K562 (cell line): Measurements from ENCODE around the gene EPHX1. TPM values are rescaled to one million over a fixed set of nuclear protein-coding genes. Genes with fewer than 3 reads are reported as not detected.
A peak's percentile ranks its signal among the peaks of the same experiment; 100 is the strongest.

Experiments used
- ATAC-seq: fragments of 200-7000 bp; cut with Tn5 transposase; 3 replicates; pipeline ENCODE4 v1.9.1; 2020; ENCODE audit warnings: moderate library complexity
- BruUV-seq: library from RNA; stranded (reverse); fragments of 400-500 nt; replicated peaks from 2 replicates; lab custom pipeline; 2021; lab: Mats Ljungman, UMichigan
- CTCF ChIA-PET: fragments of 300-600 bp; formaldehyde crosslinking; extraction: SDS; loops from one replicate; lab custom pipeline; 2021; ENCODE audit warnings: low intra/inter-chr PET ratio; lab: Yijun Ruan, JAX
- POLR2A ChIA-PET: fragments of 300-600, 350-650 bp; sonication (Branson Sonifier 250); formaldehyde crosslinking; extraction: SDS; loops from one replicate; lab custom pipeline; 2021; ENCODE audit warnings: antibody characterized with exemption, inconsistent platforms; lab: Yijun Ruan, JAX
- DNase-seq, 4 experiments: peaks; one replicate each; pipeline versions ENCODE4 v3.0.0 to v3.0.0-alpha.2; 2011 to 2018; ENCODE audit warnings: low spot score in 3 of 4, mixed read lengths in 3 of 4; ENCODE audit errors: extremely low read depth in 1 of 4
- FAIRE-seq: peaks from 2 replicates; lab custom pipeline; 2011; peaks lifted over from hg19 to GRCh38; lab: Jason Lieb, UNC
- H2AFZ ChIP-seq: 2 replicates; pipeline ENCODE4 v1.6.0; 2011; ENCODE audit warnings: low read depth, low read length, control low read depth, inconsistent platforms
- H3K27ac ChIP-seq: fragments of 200-600 bp; 3 replicates; pipeline ENCODE4 v1.8.0; 2011; ENCODE audit warnings: low read depth, mild to moderate bottlenecking, control low read depth, inconsistent platforms, low read length, moderate library complexity, mixed read lengths; ENCODE audit errors: extremely low read depth
- H3K27me3 ChIP-seq, 2 experiments: fragments of 300-600 bp in 1 of 2; 2 replicates in 1 of 2; 3 replicates in 1 of 2; pipeline versions ENCODE4 v1.6.0 to v1.8.0; 2011; ENCODE audit warnings: inconsistent platforms in 2 of 2, low read length in 2 of 2, mild to moderate bottlenecking in 1 of 2, mixed read lengths in 1 of 2, moderate library complexity in 1 of 2; ENCODE audit not compliant: control insufficient read depth in 2 of 2, insufficient read depth in 2 of 2
- H3K36me3 ChIP-seq: fragments of 300-600 bp; 3 replicates; pipeline ENCODE4 v1.8.0; 2011; ENCODE audit warnings: mild to moderate bottlenecking, low read length, inconsistent platforms; ENCODE audit not compliant: control insufficient read depth, insufficient read depth
- H3K4me1 ChIP-seq, 2 experiments: fragments of 200-600 bp in 1 of 2; replicated peaks in 1 of 2; 2 replicates in 1 of 2; 3 replicates in 1 of 2; pipeline versions ENCODE4 v1.5.1 to v1.8.0; 2011; ENCODE audit warnings: inconsistent platforms in 2 of 2, low read length in 2 of 2, mild to moderate bottlenecking in 1 of 2, mixed read lengths in 1 of 2, moderate library complexity in 1 of 2; ENCODE audit not compliant: control insufficient read depth in 2 of 2, insufficient read depth in 2 of 2
- H3K4me2 ChIP-seq: 2 replicates; pipeline ENCODE4 v1.6.1; 2011; ENCODE audit warnings: low read length, control low read depth, inconsistent platforms, mixed read lengths; ENCODE audit not compliant: insufficient read depth
- H3K4me3 ChIP-seq: fragments of 200-600 bp; sonication (generic), shearing (Covaris generic); 2 replicates; pipeline ENCODE4 v1.5.1; 2016; ENCODE audit warnings: control low read depth, inconsistent platforms
- H3K79me2 ChIP-seq: fragments of 200-600 bp; 3 replicates; pipeline ENCODE4 v1.8.0; 2011; ENCODE audit warnings: low read length, inconsistent platforms; ENCODE audit not compliant: control insufficient read depth, insufficient read depth
- H3K9ac ChIP-seq, 2 experiments: 2 replicates each; pipeline versions ENCODE4 v1.6.0 to v1.6.1; 2011; ENCODE audit warnings: low read depth in 2 of 2, low read length in 2 of 2, control low read depth in 1 of 2, inconsistent platforms in 1 of 2, mild to moderate bottlenecking in 1 of 2, mixed read lengths in 1 of 2; ENCODE audit not compliant: insufficient read depth in 1 of 2
- H3K9me1 ChIP-seq: one replicate; pipeline ENCODE4 v1.6.0; 2011; ENCODE audit warnings: inconsistent platforms, mild to moderate bottlenecking, low read length, moderate library complexity; ENCODE audit not compliant: control insufficient read depth, insufficient read depth
- H3K9me3 ChIP-seq: replicated peaks from 2 replicates; pipeline ENCODE4 v1.5.1; 2011; ENCODE audit warnings: low read depth, low read length, inconsistent platforms; ENCODE audit not compliant: control insufficient read depth, insufficient read depth
- H4K20me1 ChIP-seq: replicated peaks from 2 replicates; pipeline ENCODE4 v1.6.1; 2011; ENCODE audit warnings: low read length, inconsistent platforms, mixed read lengths; ENCODE audit not compliant: control insufficient read depth, insufficient read depth
- CBFB ChIP-seq: sonication (generic); formaldehyde crosslinking; IDR thresholded peaks from 2 replicates; pipeline ENCODE4 v1.4.0; 2020; ENCODE audit warnings: mild to moderate bottlenecking, missing genetic modification reagents
- CHD2 ChIP-seq: IDR thresholded peaks from 2 replicates; pipeline ENCODE4 v1.6.1; 2011; ENCODE audit warnings: low read depth, low read length
- CXXC5 ChIP-seq: fragments of 250-450 bp; sonication (Bioruptor Pico); IDR thresholded peaks from 2 replicates; pipeline ENCODE4 v1.8.0; 2022; ENCODE audit warnings: inconsistent platforms, mild to moderate bottlenecking, moderate library complexity
- E2F8 ChIP-seq: fragments of 450-650 bp; IDR thresholded peaks from 2 replicates; pipeline ENCODE4 v1.7.1; 2018; ENCODE audit warnings: mild to moderate bottlenecking, low read depth; ENCODE audit not compliant: partially characterized antibody
- GABPA ChIP-seq: fragments of 200-800 bp; sonication (Bioruptor generic); conservative IDR thresholded peaks from 2 replicates; pipeline ENCODE4 v1.6.1; 2016; ENCODE audit warnings: low read depth, missing genetic modification characterization, missing compliant biosample characterization
- MAFF ChIP-seq: IDR thresholded peaks from 2 replicates; pipeline ENCODE4 v1.6.1; 2012; ENCODE audit warnings: low read length, improper control_type of control experiment
- MCM5 ChIP-seq: fragments of 450-650 bp; IDR thresholded peaks from 2 replicates; pipeline ENCODE4 v1.6.1; 2016; ENCODE audit warnings: low read depth
- TCF3 ChIP-seq: sonication (generic); formaldehyde crosslinking; IDR thresholded peaks from 2 replicates; pipeline ENCODE4 v1.4.0; 2020; ENCODE audit warnings: mild to moderate bottlenecking, missing genetic modification reagents
- THAP12 ChIP-seq: fragments of 250-450 bp; sonication (Bioruptor Pico); IDR thresholded peaks from 2 replicates; pipeline ENCODE4 v1.9.0; 2021; ENCODE audit warnings: mild to moderate bottlenecking, inconsistent platforms
- ZBTB17 ChIP-seq: fragments of 450-650 bp; formaldehyde crosslinking; IDR thresholded peaks from 2 replicates; pipeline ENCODE4 v1.4.0; 2020; ENCODE audit warnings: mild to moderate bottlenecking
- ZNF174 ChIP-seq: fragments of 250-450 bp; sonication (Bioruptor Pico); IDR thresholded peaks from 2 replicates; pipeline ENCODE4 v1.4.0; 2020; ENCODE audit warnings: mild to moderate bottlenecking
- ZNF212 ChIP-seq: fragments of 450-650 bp; formaldehyde crosslinking; IDR thresholded peaks from 2 replicates; pipeline ENCODE4 v1.4.0; 2020; ENCODE audit warnings: mild to moderate bottlenecking
- ZNF75A ChIP-seq: fragments of 450-650 bp; formaldehyde crosslinking; IDR thresholded peaks from 2 replicates; pipeline ENCODE4 v1.4.0; 2020; ENCODE audit warnings: mild to moderate bottlenecking
- WGBS: fragments of 100-300 bp; shearing (Covaris generic); methylation state at CpG from one replicate; pipeline ENCODE4 v1.1.6; 2016; ENCODE audit warnings: low coverage, mixed read lengths; ENCODE audit not compliant: insufficient coverage; ENCODE audit errors: missing lambda C conversion rate; 5-methylcytosine and 5-hydroxymethylcytosine counted together
- in situ Hi-C: fragments of 300-500 bp; cut with MboI; formaldehyde crosslinking; loops from 4 replicates; pipeline ENCODE4 v1.15.0; 2018; ENCODE audit warnings: inconsistent platforms, mixed read lengths
- intact Hi-C: fragments of 100-400 bp; cut with micrococcal nuclease; formaldehyde crosslinking; loops from 2 replicates; pipeline ENCODE4 v1.14.2; 2022
- polyA plus RNA-seq, 8 experiments: library from polyadenylated mRNA; depleted of rRNA in 4 of 8; stranded (reverse) in 5 of 8; unstranded in 3 of 8; fragments of >200 nt; fragmentation: Nextera tagmentation in 2 of 8; fragmentation: Illumina TruSeq in 1 of 8; extraction: Ambion mirVana in 2 of 8; extraction: Trizol in 1 of 8; gene quantifications; 2 replicates each; pipeline versions ENCODE4 v1.2.1 to v1.2.3, GENCODE V29; 2011 to 2014; ENCODE audit warnings: inconsistent platforms in 1 of 8, missing spikeins in 1 of 8
- total RNA-seq, 7 experiments: library from RNA; depleted of rRNA in 6 of 7; stranded (reverse); fragments of >200 nt in 6 of 7; fragmentation: Illumina TruSeq in 2 of 7; extraction: Trizol in 2 of 7; gene quantifications; 2 replicates each; pipeline versions ENCODE4 v1.2.1 to v1.2.3, GENCODE V29; 2011 to 2021; ENCODE audit warnings: low replicate concordance in 1 of 7
- TF ChIP-seq, protein P1 (sequence below): fragments of 250-450 bp; sonication (Bioruptor Pico); IDR thresholded peaks from 2 replicates; pipeline ENCODE4 v1.5.0; 2020; ENCODE audit warnings: mild to moderate bottlenecking, borderline replicate concordance
- TF ChIP-seq, protein P2 (sequence below): sonication (generic); formaldehyde crosslinking; IDR thresholded peaks from 2 replicates; pipeline ENCODE4 v1.9.0; 2022; ENCODE audit warnings: mild to moderate bottlenecking, missing genetic modification reagents

The EPHX1 gene
- total and polyA plus RNA-seq, 9 of the 15 experiments (the other 6 are each of a cell fraction or from before 2014, with no cell fraction given) = 0.21 to 27.0 (median 6.7) TPM

GRCh38 chr1:225817611-225818061, 7.7 kb downstream of the EPHX1 start:
- no peaks in the 10 kb centered on the region for H4K20me1 ChIP-seq
- POLR2A ChIA-PET = interaction anchor here (0.7 to 1.1 kb wide), 5 partner anchors 9 to 159 kb away, joined by 3 to 4 read pairs (median 3); no protein-coding TSS in a partner anchor
- H3K9ac ChIP-seq = peak overlapping the region in 1 of 2 experiments; percentile 82; a peak in 2 of 4 replicates
- H3K4me2 ChIP-seq = no peak overlapping the region
- H3K27ac ChIP-seq = peak overlapping the region; percentile 22; the same call in 2 of the 3 replicates
- H3K4me1 ChIP-seq = peaks cover 28 to 30% of the 10 kb centered on the region in 2 experiments
- intact Hi-C loops = no loop called here
- WGBS = 36% methylated on average over 8 of the region's 8 CpGs
- no peaks in the 10 kb centered on the region for H3K36me3 ChIP-seq
- CTCF ChIA-PET = no interaction called here
- peak; percentile 51 to 72 (median 60) for DNase-seq
- H3K9me3 ChIP-seq = no peaks in the 10 kb centered on the region
- peak; percentile 46 for ATAC-seq
- H3K9me1 ChIP-seq = no peaks in the 10 kb centered on the region
- FAIRE-seq = peak; percentile 84
- H3K4me3 ChIP-seq = no peak overlapping the region
- no peaks in the 10 kb centered on the region for H3K27me3 ChIP-seq
- no TSS peak for BruUV-seq
- in situ Hi-C loops = no loop called here
- peak overlapping the region; percentile 65 for H2AFZ ChIP-seq
- H3K79me2 ChIP-seq = no peaks in the 10 kb centered on the region
- TF ChIP-seq ZNF75A (CRISPR knock-in tag) (no peak), GABPA (tag) (no peak), ZNF174 (CRISPR knock-in tag) (no peak), TCF3 (CRISPR knock-in tag) (no peak), CHD2 (0 out of 2 replicates have a peak, but pooled peaks have one; percentile 33), ZNF212 (CRISPR knock-in tag) (no peak), CXXC5 (CRISPR knock-in tag) (no peak), MCM5 (no peak), MAFF (peak; percentile 91), ZBTB17 (CRISPR knock-in tag) (0 out of 2 replicates have a peak, but pooled peaks have one; percentile 44), THAP12 (CRISPR knock-in tag) (no peak), CBFB (CRISPR knock-in tag) (no peak), E2F8 (no peak)
- TF ChIP-seq, protein P1, sequence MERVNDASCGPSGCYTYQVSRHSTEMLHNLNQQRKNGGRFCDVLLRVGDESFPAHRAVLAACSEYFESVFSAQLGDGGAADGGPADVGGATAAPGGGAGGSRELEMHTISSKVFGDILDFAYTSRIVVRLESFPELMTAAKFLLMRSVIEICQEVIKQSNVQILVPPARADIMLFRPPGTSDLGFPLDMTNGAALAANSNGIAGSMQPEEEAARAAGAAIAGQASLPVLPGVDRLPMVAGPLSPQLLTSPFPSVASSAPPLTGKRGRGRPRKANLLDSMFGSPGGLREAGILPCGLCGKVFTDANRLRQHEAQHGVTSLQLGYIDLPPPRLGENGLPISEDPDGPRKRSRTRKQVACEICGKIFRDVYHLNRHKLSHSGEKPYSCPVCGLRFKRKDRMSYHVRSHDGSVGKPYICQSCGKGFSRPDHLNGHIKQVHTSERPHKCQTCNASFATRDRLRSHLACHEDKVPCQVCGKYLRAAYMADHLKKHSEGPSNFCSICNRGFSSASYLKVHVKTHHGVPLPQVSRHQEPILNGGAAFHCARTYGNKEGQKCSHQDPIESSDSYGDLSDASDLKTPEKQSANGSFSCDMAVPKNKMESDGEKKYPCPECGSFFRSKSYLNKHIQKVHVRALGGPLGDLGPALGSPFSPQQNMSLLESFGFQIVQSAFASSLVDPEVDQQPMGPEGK (CRISPR knock-in tag) = no peak
- TF ChIP-seq, protein P2, sequence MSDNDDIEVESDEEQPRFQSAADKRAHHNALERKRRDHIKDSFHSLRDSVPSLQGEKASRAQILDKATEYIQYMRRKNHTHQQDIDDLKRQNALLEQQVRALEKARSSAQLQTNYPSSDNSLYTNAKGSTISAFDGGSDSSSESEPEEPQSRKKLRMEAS (CRISPR knock-in tag) = peak; percentile 83
